GM19193 (cell line): ENCODE measurements around the gene DUS2.

ENCODE experiments used
- POLR2A ChIP-seq: IDR thresholded peaks from 4 replicates; pipeline ENCODE4 v1.6.1; 2011; ENCODE audit not compliant: insufficient read depth, insufficient read length; ENCODE audit errors: extremely low read depth

Gene DUS2

GRCh38 chr16:68087688-68088087 is 64.6 kb downstream of the DUS2 start:
- no peak for TF ChIP-seq POLR2A

GRCh38 chr16:68088130-68088972 is 65.3 kb downstream of the DUS2 start:
- TF ChIP-seq POLR2A, result no peak

- TF ChIP-seq POLR2A, result no peak
These were observed 66.0 kb downstream of the DUS2 start for GRCh38 chr16:68089067-68089466.

GRCh38 chr16:68090130-68090529 is 67.0 kb downstream of the DUS2 start:
- no peak for TF ChIP-seq POLR2A

GRCh38 chr16:68090533-68090932 is 67.4 kb downstream of the DUS2 start:
- no peak for TF ChIP-seq POLR2A

- TF ChIP-seq POLR2A, result no peak
These were observed 68.5 kb downstream of the DUS2 start for GRCh38 chr16:68091380-68092261.

GRCh38 chr16:68093816-68094613 is 70.9 kb downstream of the DUS2 start:
- TF ChIP-seq POLR2A, result no peak

- no peak for TF ChIP-seq POLR2A
These were observed 71.5 kb downstream of the DUS2 start for GRCh38 chr16:68094614-68094934.

GRCh38 chr16:68096491-68096890 is 73.4 kb downstream of the DUS2 start:
- TF ChIP-seq POLR2A, result no peak

- no peak for TF ChIP-seq POLR2A
These were observed 74.0 kb downstream of the DUS2 start for GRCh38 chr16:68097088-68097487.

- no peak for TF ChIP-seq POLR2A
These were observed 74.8 kb downstream of the DUS2 start for GRCh38 chr16:68097895-68098294.

GRCh38 chr16:68100488-68100887 is 77.4 kb downstream of the DUS2 start:
- TF ChIP-seq POLR2A, result no peak

GRCh38 chr16:68105611-68106010 is 82.5 kb downstream of the DUS2 start:
- no peak for TF ChIP-seq POLR2A

GRCh38 chr16:68111379-68111778 is 88.3 kb downstream of the DUS2 start:
- TF ChIP-seq POLR2A, result no peak
